HCT116 (cell line): ENCODE measurements around the gene GFOD2. TPM values are rescaled to one million over a fixed set of nuclear protein-coding genes. Genes with fewer than 3 reads are reported as not detected.

Experiments
- ATAC-seq: fragments of 200-7000 bp; cut with Tn5 transposase; 2 replicates; pipeline ENCODE4 v1.9.1; 2020; ENCODE audit warnings: mild to moderate bottlenecking, moderate library complexity
- BruUV-seq: library from RNA; stranded (reverse); fragments of 400-500 nt; replicated peaks from 2 replicates; lab custom pipeline; 2021; lab: Mats Ljungman, UMichigan
- CTCF ChIA-PET: fragments of 300-600 bp; sonication (Branson Sonifier 250); formaldehyde crosslinking; loops from one replicate; lab custom pipeline; 2021; ENCODE audit warnings: antibody characterized with exemption; lab: Charles Lee
- POLR2A ChIA-PET: fragments of 300-600, 350-600 bp; sonication (Branson Sonifier 250); formaldehyde crosslinking; loops from one replicate; lab custom pipeline; 2021; ENCODE audit warnings: antibody characterized with exemption; lab: Charles Lee
- RAD21 ChIA-PET, 2 experiments: fragments of 300-600 bp; sonication (Branson Sonifier 250); formaldehyde crosslinking; loops; one replicate each; lab custom pipeline; 2023; ENCODE audit warnings: low total read pairs in 2 of 2; ENCODE audit not compliant: uncharacterized antibody in 2 of 2, unreplicated experiment in 2 of 2, low non-redundant PET in 1 of 2; lab: Charles Lee
- DNase-seq: peaks from one replicate; pipeline ENCODE4 v3.0.0-alpha.2; 2010; ENCODE audit warnings: low read depth, low spot score
- H2AFZ ChIP-seq: fragments of 200-600 bp; shearing (Covaris generic), sonication (generic); 2 replicates; pipeline ENCODE4 v1.6.1; 2017; ENCODE audit warnings: low read depth, mixed run types, mixed read lengths, antibody characterized with exemption, low read length; ENCODE audit not compliant: poor library complexity, severe bottlenecking
- H3K27ac ChIP-seq: 2 replicates; pipeline ENCODE4 v1.5.1; 2012; ENCODE audit warnings: low read depth, low read length
- H3K27me3 ChIP-seq: fragments of 200-600 bp; sonication (generic); 2 replicates; pipeline ENCODE4 v1.6.1; 2016; ENCODE audit warnings: mixed run types, low read length, mixed read lengths; ENCODE audit not compliant: insufficient read depth
- H3K36me3 ChIP-seq, 2 experiments: fragments of 200-500 bp in 1 of 2; fragments of 200-600 bp in 1 of 2; sonication (Bioruptor generic) in 1 of 2; sonication (generic) in 1 of 2; 2 replicates each; pipeline versions ENCODE4 v1.5.1 to v1.6.1; 2014 to 2016; ENCODE audit warnings: low read length in 2 of 2, inconsistent platforms in 1 of 2, mixed read lengths in 1 of 2, mixed run types in 1 of 2; ENCODE audit not compliant: insufficient read depth in 2 of 2, control insufficient read depth in 1 of 2
- H3K4me1 ChIP-seq, 2 experiments: fragments of 200-600 bp in 1 of 2; sonication (generic) in 1 of 2; 2 replicates each; pipeline versions ENCODE4 v1.5.1 to v1.6.1; 2012 to 2017; ENCODE audit warnings: low read length in 2 of 2, inconsistent platforms in 1 of 2, mild to moderate bottlenecking in 1 of 2, mixed read lengths in 1 of 2, mixed run types in 1 of 2, moderate library complexity in 1 of 2; ENCODE audit not compliant: insufficient read depth in 2 of 2, control insufficient read depth in 1 of 2
- H3K4me2 ChIP-seq: fragments of 200-600 bp; sonication (generic); 2 replicates; pipeline ENCODE4 v1.6.1; 2017; ENCODE audit warnings: mixed run types, low read length, mixed read lengths
- H3K4me3 ChIP-seq, 2 experiments: fragments of 200-600 bp in 1 of 2; sonication (generic) in 1 of 2; replicated peaks in 1 of 2; 2 replicates each; pipeline ENCODE4 v1.5.1; 2011 to 2016; ENCODE audit warnings: low read length in 2 of 2, control low read depth in 1 of 2, low read depth in 1 of 2, mild to moderate bottlenecking in 1 of 2, mixed read lengths in 1 of 2, mixed run types in 1 of 2
- H3K79me2 ChIP-seq: fragments of 200-600 bp; sonication (generic); 2 replicates; pipeline ENCODE4 v1.6.1; 2017; ENCODE audit warnings: mild to moderate bottlenecking, mixed run types, low read length, moderate library complexity, mixed read lengths; ENCODE audit not compliant: insufficient read depth
- H3K9ac ChIP-seq: fragments of 200-600 bp; sonication (generic); 2 replicates; pipeline ENCODE4 v1.6.1; 2016; ENCODE audit warnings: low read length, mixed read lengths
- H3K9me2 ChIP-seq: fragments of 200-600 bp; sonication (generic), shearing (Covaris generic); 2 replicates; pipeline ENCODE4 v1.6.1; 2017; ENCODE audit warnings: mixed run types, mild to moderate bottlenecking, moderate library complexity; ENCODE audit not compliant: insufficient read depth
- H3K9me3 ChIP-seq, 2 experiments: fragments of 200-500 bp in 1 of 2; fragments of 200-600 bp in 1 of 2; sonication (Bioruptor generic) in 1 of 2; sonication (generic) in 1 of 2; 2 replicates each; pipeline ENCODE4 v1.6.1; 2014 to 2017; ENCODE audit warnings: low read length in 2 of 2, mixed read lengths in 2 of 2, inconsistent platforms in 1 of 2, low read depth in 1 of 2, mild to moderate bottlenecking in 1 of 2, mixed run types in 1 of 2, moderate library complexity in 1 of 2; ENCODE audit not compliant: control insufficient read depth in 1 of 2, insufficient read depth in 1 of 2
- H4K20me1 ChIP-seq: fragments of 200-600 bp; sonication (generic), shearing (Covaris generic); 2 replicates; pipeline ENCODE4 v1.6.1; 2017; ENCODE audit warnings: mixed run types, mild to moderate bottlenecking, moderate library complexity; ENCODE audit not compliant: insufficient read depth
- CBX3 ChIP-seq: IDR thresholded peaks from 2 replicates; pipeline ENCODE4 v1.6.1; 2012; ENCODE audit warnings: low read depth
- CEBPB ChIP-seq: IDR thresholded peaks from 2 replicates; pipeline ENCODE4 v1.6.1; 2012; ENCODE audit warnings: low read depth
- CTCF ChIP-seq, 3 experiments: fragments of 200-600 bp in 1 of 3; sonication (generic) in 1 of 3; IDR thresholded peaks in 2 of 3; conservative IDR thresholded peaks in 1 of 3; 2 replicates each; pipeline ENCODE4 v1.5.1; 2012 to 2017; ENCODE audit warnings: low read depth in 2 of 3, low read length in 2 of 3, antibody characterized with exemption in 1 of 3, borderline replicate concordance in 1 of 3, control low read depth in 1 of 3, mild to moderate bottlenecking in 1 of 3, mixed read lengths in 1 of 3, mixed run types in 1 of 3, moderate library complexity in 1 of 3; ENCODE audit not compliant: insufficient read depth in 1 of 3
- EZH2 ChIP-seq: fragments of 200-600 bp; sonication (generic); IDR thresholded peaks from 2 replicates; pipeline ENCODE4 v1.6.1; 2017; ENCODE audit warnings: antibody characterized with exemption, mixed run types
- EZH2phosphoT487 ChIP-seq: fragments of 200-600 bp; IDR thresholded peaks from 2 replicates; pipeline ENCODE4 v1.6.1; 2018; ENCODE audit warnings: antibody characterized with exemption, borderline replicate concordance
- POLR2A ChIP-seq: IDR thresholded peaks from 2 replicates; pipeline ENCODE4 v1.7.0; 2011; ENCODE audit warnings: borderline replicate concordance; ENCODE audit not compliant: insufficient read depth, insufficient read length; ENCODE audit errors: extremely low read depth
- POLR2AphosphoS5 ChIP-seq: IDR thresholded peaks from 2 replicates; pipeline ENCODE4 v1.6.1; 2011; ENCODE audit warnings: mild to moderate bottlenecking, low read depth, low read length, moderate library complexity
- RAD21 ChIP-seq: IDR thresholded peaks from 2 replicates; pipeline ENCODE4 v1.6.1; 2012; ENCODE audit warnings: low read depth, mild to moderate bottlenecking
- SIN3A ChIP-seq: IDR thresholded peaks from 2 replicates; pipeline ENCODE4 v1.6.1; 2012; ENCODE audit warnings: low read depth
- SP1 ChIP-seq: IDR thresholded peaks from 2 replicates; pipeline ENCODE4 v1.6.1; 2012; ENCODE audit warnings: low read depth
- SRF ChIP-seq: IDR thresholded peaks from 2 replicates; pipeline ENCODE4 v1.6.1; 2012; ENCODE audit warnings: low read depth
- TCF7L2 ChIP-seq: IDR thresholded peaks from 2 replicates; pipeline ENCODE4 v1.7.0; 2011; ENCODE audit warnings: borderline replicate concordance, inconsistent platforms; ENCODE audit not compliant: insufficient read depth, insufficient read length; ENCODE audit errors: extremely low read depth
- YY1 ChIP-seq: IDR thresholded peaks from 2 replicates; pipeline ENCODE4 v1.6.1; 2011; ENCODE audit warnings: low read length, low read depth, moderate library complexity, mild to moderate bottlenecking; ENCODE audit not compliant: insufficient replicate concordance; ENCODE audit errors: extremely low read depth
- ZFX ChIP-seq: fragments of 450-650 bp; IDR thresholded peaks from 2 replicates; pipeline ENCODE4 v1.6.1; 2017
- intact Hi-C: fragments of 100-400 bp; cut with micrococcal nuclease; formaldehyde crosslinking; loops from 2 replicates; pipeline ENCODE4 v1.10.0; 2022
- total RNA-seq: library from RNA; stranded (reverse); gene quantifications from one replicate; pipeline ENCODE4 v1.2.1, GENCODE V29; 2021; ENCODE audit not compliant: unreplicated experiment
- TF ChIP-seq, protein P1 (sequence below): IDR thresholded peaks from 2 replicates; pipeline ENCODE4 v1.6.1; 2012
- TF ChIP-seq, protein P2 (sequence below): IDR thresholded peaks from 2 replicates; pipeline ENCODE4 v1.6.1; 2012
- TF ChIP-seq, protein P3 (sequence below): IDR thresholded peaks from 2 replicates; pipeline ENCODE4 v1.6.1; 2012; ENCODE audit warnings: low read depth
- TF ChIP-seq, protein P4 (sequence below): IDR thresholded peaks from 2 replicates; pipeline ENCODE4 v1.6.1; 2011; ENCODE audit warnings: mild to moderate bottlenecking, low read length, moderate library complexity; ENCODE audit not compliant: insufficient replicate concordance; ENCODE audit errors: extremely low read depth

Gene GFOD2
- total RNA-seq, 1 experiment from 2014 or later = 17.4 TPM

GRCh38 chr16:67741118-67741517 is 22.0 kb upstream of the GFOD2 start:
- Histone ChIP-seq H4K20me1 (no peaks in the 10 kb centered on the region), H3K27ac (no peak overlapping the region), H3K27me3 (no peaks in the 10 kb centered on the region), H2AFZ (no peak overlapping the region), H3K9me2 (no peaks in the 10 kb centered on the region), H3K9ac (no peak overlapping the region), H3K79me2 (no peaks in the 10 kb centered on the region), H3K4me3 (no peak overlapping the region), H3K4me2 (no peak overlapping the region), H3K36me3 (no peaks in the 10 kb centered on the region; a peak in 1 of 4 replicates), H3K9me3 (no peaks in the 10 kb centered on the region), H3K4me1 (no peaks in the 10 kb centered on the region)
- no peak for ATAC-seq
- POLR2A ChIA-PET = no interaction called here
- intact Hi-C loops = no loop called here
- BruUV-seq = TSS peak; percentile 36
- CTCF ChIA-PET = no interaction called here
- RAD21 ChIA-PET = no interaction called here
- DNase-seq = no peak
- TF ChIP-seq RAD21 = no peak
- TF ChIP-seq SIN3A = no peak
- TF ChIP-seq SRF = no peak
- no peak for TF ChIP-seq EZH2
- no peak for TF ChIP-seq CBX3
- no peak for TF ChIP-seq ZFX
- no peak for TF ChIP-seq CTCF (IDR thresholded peaks at IDR 0.05 in 2 of 3, conservative IDR thresholded peaks at IDR 0.05 in 1 of 3; ENCODE audit: borderline replicate concordance in 1 of 3, insufficient read depth in 1 of 3, low read depth in 2 of 3, low read length in 2 of 3)
- TF ChIP-seq SP1 = no peak
- TF ChIP-seq, protein P1, sequence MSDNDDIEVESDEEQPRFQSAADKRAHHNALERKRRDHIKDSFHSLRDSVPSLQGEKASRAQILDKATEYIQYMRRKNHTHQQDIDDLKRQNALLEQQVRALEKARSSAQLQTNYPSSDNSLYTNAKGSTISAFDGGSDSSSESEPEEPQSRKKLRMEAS = no peak
- no peak for TF ChIP-seq TCF7L2
- TF ChIP-seq YY1 = no peak
- no peak for TF ChIP-seq POLR2AphosphoS5
- TF ChIP-seq, protein P2, sequence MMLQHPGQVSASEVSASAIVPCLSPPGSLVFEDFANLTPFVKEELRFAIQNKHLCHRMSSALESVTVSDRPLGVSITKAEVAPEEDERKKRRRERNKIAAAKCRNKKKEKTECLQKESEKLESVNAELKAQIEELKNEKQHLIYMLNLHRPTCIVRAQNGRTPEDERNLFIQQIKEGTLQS = no peak
- no peak for TF ChIP-seq CEBPB
- TF ChIP-seq, protein P3, sequence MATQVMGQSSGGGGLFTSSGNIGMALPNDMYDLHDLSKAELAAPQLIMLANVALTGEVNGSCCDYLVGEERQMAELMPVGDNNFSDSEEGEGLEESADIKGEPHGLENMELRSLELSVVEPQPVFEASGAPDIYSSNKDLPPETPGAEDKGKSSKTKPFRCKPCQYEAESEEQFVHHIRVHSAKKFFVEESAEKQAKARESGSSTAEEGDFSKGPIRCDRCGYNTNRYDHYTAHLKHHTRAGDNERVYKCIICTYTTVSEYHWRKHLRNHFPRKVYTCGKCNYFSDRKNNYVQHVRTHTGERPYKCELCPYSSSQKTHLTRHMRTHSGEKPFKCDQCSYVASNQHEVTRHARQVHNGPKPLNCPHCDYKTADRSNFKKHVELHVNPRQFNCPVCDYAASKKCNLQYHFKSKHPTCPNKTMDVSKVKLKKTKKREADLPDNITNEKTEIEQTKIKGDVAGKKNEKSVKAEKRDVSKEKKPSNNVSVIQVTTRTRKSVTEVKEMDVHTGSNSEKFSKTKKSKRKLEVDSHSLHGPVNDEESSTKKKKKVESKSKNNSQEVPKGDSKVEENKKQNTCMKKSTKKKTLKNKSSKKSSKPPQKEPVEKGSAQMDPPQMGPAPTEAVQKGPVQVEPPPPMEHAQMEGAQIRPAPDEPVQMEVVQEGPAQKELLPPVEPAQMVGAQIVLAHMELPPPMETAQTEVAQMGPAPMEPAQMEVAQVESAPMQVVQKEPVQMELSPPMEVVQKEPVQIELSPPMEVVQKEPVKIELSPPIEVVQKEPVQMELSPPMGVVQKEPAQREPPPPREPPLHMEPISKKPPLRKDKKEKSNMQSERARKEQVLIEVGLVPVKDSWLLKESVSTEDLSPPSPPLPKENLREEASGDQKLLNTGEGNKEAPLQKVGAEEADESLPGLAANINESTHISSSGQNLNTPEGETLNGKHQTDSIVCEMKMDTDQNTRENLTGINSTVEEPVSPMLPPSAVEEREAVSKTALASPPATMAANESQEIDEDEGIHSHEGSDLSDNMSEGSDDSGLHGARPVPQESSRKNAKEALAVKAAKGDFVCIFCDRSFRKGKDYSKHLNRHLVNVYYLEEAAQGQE = no peak
- TF ChIP-seq, protein P4, sequence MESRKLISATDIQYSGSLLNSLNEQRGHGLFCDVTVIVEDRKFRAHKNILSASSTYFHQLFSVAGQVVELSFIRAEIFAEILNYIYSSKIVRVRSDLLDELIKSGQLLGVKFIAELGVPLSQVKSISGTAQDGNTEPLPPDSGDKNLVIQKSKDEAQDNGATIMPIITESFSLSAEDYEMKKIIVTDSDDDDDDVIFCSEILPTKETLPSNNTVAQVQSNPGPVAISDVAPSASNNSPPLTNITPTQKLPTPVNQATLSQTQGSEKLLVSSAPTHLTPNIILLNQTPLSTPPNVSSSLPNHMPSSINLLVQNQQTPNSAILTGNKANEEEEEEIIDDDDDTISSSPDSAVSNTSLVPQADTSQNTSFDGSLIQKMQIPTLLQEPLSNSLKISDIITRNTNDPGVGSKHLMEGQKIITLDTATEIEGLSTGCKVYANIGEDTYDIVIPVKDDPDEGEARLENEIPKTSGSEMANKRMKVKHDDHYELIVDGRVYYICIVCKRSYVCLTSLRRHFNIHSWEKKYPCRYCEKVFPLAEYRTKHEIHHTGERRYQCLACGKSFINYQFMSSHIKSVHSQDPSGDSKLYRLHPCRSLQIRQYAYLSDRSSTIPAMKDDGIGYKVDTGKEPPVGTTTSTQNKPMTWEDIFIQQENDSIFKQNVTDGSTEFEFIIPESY = no peak
- no peak for TF ChIP-seq EZH2phosphoT487
- TF ChIP-seq POLR2A = no peak
